GM23338 (cell line): ENCODE measurements around the gene DYSF. TPM values are rescaled to one million over a fixed set of nuclear protein-coding genes. Genes with fewer than 3 reads are reported as not detected.

Experiments used
- ATAC-seq: fragments of 200-7000 bp; cut with Tn5 transposase; 3 replicates; pipeline ENCODE4 v1.9.1; 2020
- DNase-seq: peaks from one replicate; pipeline ENCODE4 v3.0.0-alpha.2; 2015; ENCODE audit warnings: low spot score
- H2AFZ ChIP-seq: fragments of 200-600 bp; sonication (generic); 2 replicates; pipeline ENCODE4 v1.8.0; 2016; ENCODE audit warnings: antibody characterized with exemption, mild to moderate bottlenecking, moderate library complexity
- H3F3A ChIP-seq: fragments of 200-600 bp; sonication (generic); replicated peaks from 2 replicates; pipeline ENCODE4 v1.8.0; 2017; ENCODE audit warnings: antibody characterized with exemption, mixed run types, low read depth
- H3K27ac ChIP-seq: fragments of 200-600 bp; sonication (generic); 2 replicates; pipeline ENCODE4 v1.6.1; 2016; ENCODE audit warnings: low read depth
- H3K27me3 ChIP-seq: fragments of 200-600 bp; sonication (generic); 2 replicates; pipeline ENCODE4 v1.8.0; 2016; ENCODE audit warnings: mild to moderate bottlenecking, mixed run types, moderate library complexity; ENCODE audit not compliant: insufficient read depth
- H3K36me3 ChIP-seq: fragments of 200-600 bp; sonication (generic); 2 replicates; pipeline ENCODE4 v1.8.0; 2016; ENCODE audit warnings: mild to moderate bottlenecking; ENCODE audit not compliant: insufficient read depth
- H3K4me1 ChIP-seq: fragments of 200-600 bp; sonication (generic); 2 replicates; pipeline ENCODE4 v1.8.0; 2016; ENCODE audit warnings: mild to moderate bottlenecking, moderate library complexity; ENCODE audit not compliant: insufficient read depth
- H3K4me2 ChIP-seq: fragments of 200-600 bp; sonication (generic); 2 replicates; pipeline ENCODE4 v1.7.1; 2017; ENCODE audit warnings: mixed run types
- H3K4me3 ChIP-seq: fragments of 200-600 bp; sonication (generic); 2 replicates; pipeline ENCODE4 v1.6.1; 2016; ENCODE audit warnings: mixed run types
- H3K79me2 ChIP-seq: fragments of 200-600 bp; sonication (generic); replicated peaks from 2 replicates; pipeline ENCODE4 v1.8.0; 2017; ENCODE audit warnings: mild to moderate bottlenecking; ENCODE audit not compliant: insufficient read depth
- H3K9me2 ChIP-seq: fragments of 200-600 bp; sonication (generic); 2 replicates; pipeline ENCODE4 v1.8.0; 2017; ENCODE audit not compliant: insufficient read depth
- H4K20me1 ChIP-seq: fragments of 200-600 bp; sonication (generic); replicated peaks from 2 replicates; pipeline ENCODE4 v1.8.0; 2017; ENCODE audit warnings: mild to moderate bottlenecking; ENCODE audit not compliant: insufficient read depth
- H3K27ac Mint-ChIP-seq: 2 replicates; pipeline ENCODE4 v1.8.0; 2020; ENCODE audit warnings: inconsistent platforms, mild to moderate bottlenecking, moderate library complexity, mixed read lengths
- H3K27me3 Mint-ChIP-seq: 3 replicates; pipeline ENCODE4 v1.8.0; 2022; ENCODE audit warnings: low read depth, mild to moderate bottlenecking, moderate library complexity, mixed read lengths, inconsistent platforms; ENCODE audit not compliant: insufficient read depth, poor library complexity
- H3K36me3 Mint-ChIP-seq: 3 replicates; pipeline ENCODE4 v1.8.0; 2021; ENCODE audit warnings: low read depth, mild to moderate bottlenecking, inconsistent platforms, moderate library complexity, mixed read lengths
- H3K4me1 Mint-ChIP-seq: 3 replicates; pipeline ENCODE4 v1.8.0; 2020; ENCODE audit warnings: mild to moderate bottlenecking, inconsistent platforms, mixed read lengths
- H3K4me3 Mint-ChIP-seq: 3 replicates; pipeline ENCODE4 v1.8.0; 2021; ENCODE audit warnings: moderate library complexity, mild to moderate bottlenecking, inconsistent platforms, mixed read lengths
- H3K9me3 Mint-ChIP-seq: 3 replicates; pipeline ENCODE4 v1.8.0; 2020; ENCODE audit warnings: moderate library complexity, mild to moderate bottlenecking, inconsistent platforms, mixed read lengths
- CREB1 ChIP-seq: fragments of 250-450 bp; sonication (Bioruptor Pico); IDR thresholded peaks from 2 replicates; pipeline ENCODE4 v1.5.0; 2020; ENCODE audit warnings: low read depth, mild to moderate bottlenecking, moderate library complexity
- EZH2 ChIP-seq: fragments of 200-600 bp; sonication (generic); IDR thresholded peaks from one replicate; pipeline ENCODE4 v1.8.0; 2017; ENCODE audit warnings: antibody characterized with exemption, mild to moderate bottlenecking, low read depth; ENCODE audit not compliant: unreplicated experiment
- NANOG ChIP-seq: IDR thresholded peaks from 2 replicates; pipeline ENCODE4 v1.6.1; 2016; ENCODE audit warnings: antibody characterized with exemption, borderline replicate concordance
- POLR2AphosphoS5 ChIP-seq: IDR thresholded peaks from 2 replicates; pipeline ENCODE4 v1.6.1; 2016; ENCODE audit warnings: antibody characterized with exemption, low read depth
- STAT1 ChIP-seq: IDR thresholded peaks from one replicate; pipeline ENCODE4 v1.6.1; 2016; ENCODE audit warnings: antibody characterized with exemption; ENCODE audit not compliant: unreplicated experiment
- ZNF114 ChIP-seq: fragments of 250-450 bp; sonication (Bioruptor Pico); IDR thresholded peaks from 2 replicates; pipeline ENCODE4 v1.5.0; 2020; ENCODE audit warnings: mild to moderate bottlenecking, moderate library complexity
- ZNF331 ChIP-seq: fragments of 250-450 bp; sonication (Bioruptor Pico); IDR thresholded peaks from 2 replicates; pipeline ENCODE4 v1.5.0; 2020; ENCODE audit warnings: low read depth, mild to moderate bottlenecking, moderate library complexity
- polyA plus RNA-seq: library from polyadenylated mRNA; unstranded; fragments of >200 nt; fragmentation: Nextera tagmentation; extraction: Ambion mirVana; gene quantifications from 2 replicates; pipeline ENCODE4 v1.2.1, GENCODE V29; 2016
- total RNA-seq: library from RNA; depleted of rRNA; stranded (reverse); fragments of >200 nt; shearing (Covaris generic); gene quantifications from 2 replicates; pipeline ENCODE4 v1.2.3, GENCODE V29; 2014
- TF ChIP-seq, protein P1 (sequence below), 2 experiments: fragments of 200-600 bp in 1 of 2; sonication (generic) in 1 of 2; conservative IDR thresholded peaks; 2 replicates each; pipeline versions ENCODE4 v1.5.1 to v1.6.1; 2016 to 2017; ENCODE audit warnings: antibody characterized with exemption in 2 of 2, low read depth in 2 of 2, mild to moderate bottlenecking in 2 of 2, moderate library complexity in 1 of 2
- TF ChIP-seq, protein P2 (sequence below): fragments of 250-450 bp; sonication (Bioruptor Pico); IDR thresholded peaks from 2 replicates; pipeline ENCODE4 v1.5.0; 2020; ENCODE audit warnings: mild to moderate bottlenecking, moderate library complexity
- TF ChIP-seq, protein P3 (sequence below): IDR thresholded peaks from one replicate; pipeline ENCODE4 v1.6.1; 2018; ENCODE audit warnings: antibody characterized with exemption; ENCODE audit not compliant: unreplicated experiment
- TF ChIP-seq, protein P4 (sequence below): IDR thresholded peaks from 2 replicates; pipeline ENCODE4 v1.6.1; 2016; ENCODE audit warnings: antibody characterized with exemption

The DYSF gene
- total and polyA plus RNA-seq, 2 experiments from 2014 or later, result 7.3 to 21.3 TPM

DNA sequence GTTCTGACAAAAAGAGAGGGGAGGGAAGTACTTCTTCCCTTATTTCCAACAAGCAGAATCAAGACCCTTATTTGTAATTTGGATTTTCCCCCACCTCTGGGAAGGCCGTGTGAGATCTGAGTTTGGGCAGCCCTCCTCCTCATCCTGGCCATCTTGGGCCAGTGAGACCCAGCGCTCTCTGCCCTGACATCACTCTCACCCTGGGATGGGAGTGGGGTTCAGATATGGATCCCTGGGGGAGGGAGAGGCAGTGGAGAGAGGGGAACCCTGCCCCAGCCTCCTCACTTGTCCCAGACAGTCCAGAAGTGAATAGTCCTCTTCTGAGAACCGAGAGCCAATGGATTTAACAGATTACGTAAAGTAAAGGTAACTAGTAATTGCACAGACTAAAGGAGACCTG is 64.5 kb downstream of the DYSF start:
- Mint-ChIP-seq H3K27me3 (peaks cover 4% of the 10 kb centered on the region), H3K27ac (no peak overlapping the region), H3K4me3 (no peak overlapping the region), H3K9me3 (no peaks in the 10 kb centered on the region), H3K36me3 (peaks cover 10% of the 10 kb centered on the region), H3K4me1 (no peaks in the 10 kb centered on the region; the same call in 2 of the 3 replicates)
- Histone ChIP-seq H3K36me3 (no peaks in the 10 kb centered on the region), H4K20me1 (no peaks in the 10 kb centered on the region), H3K27ac (no peak overlapping the region), H3K4me3 (no peak overlapping the region), H3K4me1 (no peaks in the 10 kb centered on the region), H3K79me2 (no peaks in the 10 kb centered on the region), H2AFZ (no peak overlapping the region), H3K9me2 (no peaks in the 10 kb centered on the region), H3K27me3 (no peaks in the 10 kb centered on the region), H3K4me2 (no peak overlapping the region), H3F3A (no peaks in the 10 kb centered on the region)
- ATAC-seq, result no peak
- DNase-seq, result no peak
- no peak for TF ChIP-seq ZNF331 (CRISPR knock-in tag)
- TF ChIP-seq, protein P1, sequence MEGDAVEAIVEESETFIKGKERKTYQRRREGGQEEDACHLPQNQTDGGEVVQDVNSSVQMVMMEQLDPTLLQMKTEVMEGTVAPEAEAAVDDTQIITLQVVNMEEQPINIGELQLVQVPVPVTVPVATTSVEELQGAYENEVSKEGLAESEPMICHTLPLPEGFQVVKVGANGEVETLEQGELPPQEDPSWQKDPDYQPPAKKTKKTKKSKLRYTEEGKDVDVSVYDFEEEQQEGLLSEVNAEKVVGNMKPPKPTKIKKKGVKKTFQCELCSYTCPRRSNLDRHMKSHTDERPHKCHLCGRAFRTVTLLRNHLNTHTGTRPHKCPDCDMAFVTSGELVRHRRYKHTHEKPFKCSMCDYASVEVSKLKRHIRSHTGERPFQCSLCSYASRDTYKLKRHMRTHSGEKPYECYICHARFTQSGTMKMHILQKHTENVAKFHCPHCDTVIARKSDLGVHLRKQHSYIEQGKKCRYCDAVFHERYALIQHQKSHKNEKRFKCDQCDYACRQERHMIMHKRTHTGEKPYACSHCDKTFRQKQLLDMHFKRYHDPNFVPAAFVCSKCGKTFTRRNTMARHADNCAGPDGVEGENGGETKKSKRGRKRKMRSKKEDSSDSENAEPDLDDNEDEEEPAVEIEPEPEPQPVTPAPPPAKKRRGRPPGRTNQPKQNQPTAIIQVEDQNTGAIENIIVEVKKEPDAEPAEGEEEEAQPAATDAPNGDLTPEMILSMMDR (conservative IDR thresholded peaks at IDR 0.05; ENCODE audit: low read depth in 2 of 2), result no peak
- TF ChIP-seq EZH2, result no peak
- TF ChIP-seq, protein P2, sequence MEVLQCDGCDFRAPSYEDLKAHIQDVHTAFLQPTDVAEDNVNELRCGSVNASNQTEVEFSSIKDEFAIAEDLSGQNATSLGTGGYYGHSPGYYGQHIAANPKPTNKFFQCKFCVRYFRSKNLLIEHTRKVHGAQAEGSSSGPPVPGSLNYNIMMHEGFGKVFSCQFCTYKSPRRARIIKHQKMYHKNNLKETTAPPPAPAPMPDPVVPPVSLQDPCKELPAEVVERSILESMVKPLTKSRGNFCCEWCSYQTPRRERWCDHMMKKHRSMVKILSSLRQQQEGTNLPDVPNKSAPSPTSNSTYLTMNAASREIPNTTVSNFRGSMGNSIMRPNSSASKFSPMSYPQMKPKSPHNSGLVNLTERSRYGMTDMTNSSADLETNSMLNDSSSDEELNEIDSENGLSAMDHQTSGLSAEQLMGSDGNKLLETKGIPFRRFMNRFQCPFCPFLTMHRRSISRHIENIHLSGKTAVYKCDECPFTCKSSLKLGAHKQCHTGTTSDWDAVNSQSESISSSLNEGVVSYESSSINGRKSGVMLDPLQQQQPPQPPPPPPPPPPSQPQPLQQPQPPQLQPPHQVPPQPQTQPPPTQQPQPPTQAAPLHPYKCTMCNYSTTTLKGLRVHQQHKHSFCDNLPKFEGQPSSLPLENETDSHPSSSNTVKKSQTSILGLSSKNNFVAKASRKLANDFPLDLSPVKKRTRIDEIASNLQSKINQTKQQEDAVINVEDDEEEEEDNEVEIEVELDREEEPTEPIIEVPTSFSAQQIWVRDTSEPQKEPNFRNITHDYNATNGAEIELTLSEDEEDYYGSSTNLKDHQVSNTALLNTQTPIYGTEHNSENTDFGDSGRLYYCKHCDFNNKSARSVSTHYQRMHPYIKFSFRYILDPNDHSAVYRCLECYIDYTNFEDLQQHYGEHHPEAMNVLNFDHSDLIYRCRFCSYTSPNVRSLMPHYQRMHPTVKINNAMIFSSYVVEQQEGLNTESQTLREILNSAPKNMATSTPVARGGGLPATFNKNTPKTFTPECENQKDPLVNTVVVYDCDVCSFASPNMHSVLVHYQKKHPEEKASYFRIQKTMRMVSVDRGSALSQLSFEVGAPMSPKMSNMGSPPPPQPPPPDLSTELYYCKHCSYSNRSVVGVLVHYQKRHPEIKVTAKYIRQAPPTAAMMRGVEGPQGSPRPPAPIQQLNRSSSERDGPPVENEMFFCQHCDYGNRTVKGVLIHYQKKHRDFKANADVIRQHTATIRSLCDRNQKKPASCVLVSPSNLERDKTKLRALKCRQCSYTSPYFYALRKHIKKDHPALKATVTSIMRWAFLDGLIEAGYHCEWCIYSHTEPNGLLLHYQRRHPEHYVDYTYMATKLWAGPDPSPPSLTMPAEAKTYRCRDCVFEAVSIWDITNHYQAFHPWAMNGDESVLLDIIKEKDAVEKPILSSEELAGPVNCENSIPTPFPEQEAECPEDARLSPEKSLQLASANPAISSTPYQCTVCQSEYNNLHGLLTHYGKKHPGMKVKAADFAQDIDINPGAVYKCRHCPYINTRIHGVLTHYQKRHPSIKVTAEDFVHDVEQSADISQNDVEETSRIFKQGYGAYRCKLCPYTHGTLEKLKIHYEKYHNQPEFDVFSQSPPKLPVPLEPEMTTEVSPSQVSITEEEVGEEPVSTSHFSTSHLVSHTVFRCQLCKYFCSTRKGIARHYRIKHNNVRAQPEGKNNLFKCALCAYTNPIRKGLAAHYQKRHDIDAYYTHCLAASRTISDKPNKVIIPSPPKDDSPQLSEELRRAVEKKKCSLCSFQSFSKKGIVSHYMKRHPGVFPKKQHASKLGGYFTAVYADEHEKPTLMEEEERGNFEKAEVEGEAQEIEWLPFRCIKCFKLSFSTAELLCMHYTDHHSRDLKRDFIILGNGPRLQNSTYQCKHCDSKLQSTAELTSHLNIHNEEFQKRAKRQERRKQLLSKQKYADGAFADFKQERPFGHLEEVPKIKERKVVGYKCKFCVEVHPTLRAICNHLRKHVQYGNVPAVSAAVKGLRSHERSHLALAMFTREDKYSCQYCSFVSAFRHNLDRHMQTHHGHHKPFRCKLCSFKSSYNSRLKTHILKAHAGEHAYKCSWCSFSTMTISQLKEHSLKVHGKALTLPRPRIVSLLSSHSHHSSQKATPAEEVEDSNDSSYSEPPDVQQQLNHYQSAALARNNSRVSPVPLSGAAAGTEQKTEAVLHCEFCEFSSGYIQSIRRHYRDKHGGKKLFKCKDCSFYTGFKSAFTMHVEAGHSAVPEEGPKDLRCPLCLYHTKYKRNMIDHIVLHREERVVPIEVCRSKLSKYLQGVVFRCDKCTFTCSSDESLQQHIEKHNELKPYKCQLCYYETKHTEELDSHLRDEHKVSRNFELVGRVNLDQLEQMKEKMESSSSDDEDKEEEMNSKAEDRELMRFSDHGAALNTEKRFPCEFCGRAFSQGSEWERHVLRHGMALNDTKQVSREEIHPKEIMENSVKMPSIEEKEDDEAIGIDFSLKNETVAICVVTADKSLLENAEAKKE (CRISPR knock-in tag), result no peak
- TF ChIP-seq, protein P3, sequence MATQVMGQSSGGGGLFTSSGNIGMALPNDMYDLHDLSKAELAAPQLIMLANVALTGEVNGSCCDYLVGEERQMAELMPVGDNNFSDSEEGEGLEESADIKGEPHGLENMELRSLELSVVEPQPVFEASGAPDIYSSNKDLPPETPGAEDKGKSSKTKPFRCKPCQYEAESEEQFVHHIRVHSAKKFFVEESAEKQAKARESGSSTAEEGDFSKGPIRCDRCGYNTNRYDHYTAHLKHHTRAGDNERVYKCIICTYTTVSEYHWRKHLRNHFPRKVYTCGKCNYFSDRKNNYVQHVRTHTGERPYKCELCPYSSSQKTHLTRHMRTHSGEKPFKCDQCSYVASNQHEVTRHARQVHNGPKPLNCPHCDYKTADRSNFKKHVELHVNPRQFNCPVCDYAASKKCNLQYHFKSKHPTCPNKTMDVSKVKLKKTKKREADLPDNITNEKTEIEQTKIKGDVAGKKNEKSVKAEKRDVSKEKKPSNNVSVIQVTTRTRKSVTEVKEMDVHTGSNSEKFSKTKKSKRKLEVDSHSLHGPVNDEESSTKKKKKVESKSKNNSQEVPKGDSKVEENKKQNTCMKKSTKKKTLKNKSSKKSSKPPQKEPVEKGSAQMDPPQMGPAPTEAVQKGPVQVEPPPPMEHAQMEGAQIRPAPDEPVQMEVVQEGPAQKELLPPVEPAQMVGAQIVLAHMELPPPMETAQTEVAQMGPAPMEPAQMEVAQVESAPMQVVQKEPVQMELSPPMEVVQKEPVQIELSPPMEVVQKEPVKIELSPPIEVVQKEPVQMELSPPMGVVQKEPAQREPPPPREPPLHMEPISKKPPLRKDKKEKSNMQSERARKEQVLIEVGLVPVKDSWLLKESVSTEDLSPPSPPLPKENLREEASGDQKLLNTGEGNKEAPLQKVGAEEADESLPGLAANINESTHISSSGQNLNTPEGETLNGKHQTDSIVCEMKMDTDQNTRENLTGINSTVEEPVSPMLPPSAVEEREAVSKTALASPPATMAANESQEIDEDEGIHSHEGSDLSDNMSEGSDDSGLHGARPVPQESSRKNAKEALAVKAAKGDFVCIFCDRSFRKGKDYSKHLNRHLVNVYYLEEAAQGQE, result no peak
- TF ChIP-seq, protein P4, sequence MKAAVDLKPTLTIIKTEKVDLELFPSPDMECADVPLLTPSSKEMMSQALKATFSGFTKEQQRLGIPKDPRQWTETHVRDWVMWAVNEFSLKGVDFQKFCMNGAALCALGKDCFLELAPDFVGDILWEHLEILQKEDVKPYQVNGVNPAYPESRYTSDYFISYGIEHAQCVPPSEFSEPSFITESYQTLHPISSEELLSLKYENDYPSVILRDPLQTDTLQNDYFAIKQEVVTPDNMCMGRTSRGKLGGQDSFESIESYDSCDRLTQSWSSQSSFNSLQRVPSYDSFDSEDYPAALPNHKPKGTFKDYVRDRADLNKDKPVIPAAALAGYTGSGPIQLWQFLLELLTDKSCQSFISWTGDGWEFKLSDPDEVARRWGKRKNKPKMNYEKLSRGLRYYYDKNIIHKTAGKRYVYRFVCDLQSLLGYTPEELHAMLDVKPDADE, result no peak
- TF ChIP-seq STAT1, result no peak
- TF ChIP-seq ZNF114, result no peak
- no peak for TF ChIP-seq CREB1 (CRISPR knock-in tag)
- TF ChIP-seq NANOG, result no peak
- no peak for TF ChIP-seq POLR2AphosphoS5
